Measurements from ENCODE around the gene R3HDM4. TPM values are rescaled to one million over a fixed set of nuclear protein-coding genes. Genes with fewer than 3 reads are reported as not detected.

The R3HDM4 gene
- total and polyA plus RNA-seq, 10 of the 15 experiments (the other 5 are each of a cell fraction or from before 2014, with no cell fraction given): 1.3 to 65.8 (median 27.7) TPM

DNA sequence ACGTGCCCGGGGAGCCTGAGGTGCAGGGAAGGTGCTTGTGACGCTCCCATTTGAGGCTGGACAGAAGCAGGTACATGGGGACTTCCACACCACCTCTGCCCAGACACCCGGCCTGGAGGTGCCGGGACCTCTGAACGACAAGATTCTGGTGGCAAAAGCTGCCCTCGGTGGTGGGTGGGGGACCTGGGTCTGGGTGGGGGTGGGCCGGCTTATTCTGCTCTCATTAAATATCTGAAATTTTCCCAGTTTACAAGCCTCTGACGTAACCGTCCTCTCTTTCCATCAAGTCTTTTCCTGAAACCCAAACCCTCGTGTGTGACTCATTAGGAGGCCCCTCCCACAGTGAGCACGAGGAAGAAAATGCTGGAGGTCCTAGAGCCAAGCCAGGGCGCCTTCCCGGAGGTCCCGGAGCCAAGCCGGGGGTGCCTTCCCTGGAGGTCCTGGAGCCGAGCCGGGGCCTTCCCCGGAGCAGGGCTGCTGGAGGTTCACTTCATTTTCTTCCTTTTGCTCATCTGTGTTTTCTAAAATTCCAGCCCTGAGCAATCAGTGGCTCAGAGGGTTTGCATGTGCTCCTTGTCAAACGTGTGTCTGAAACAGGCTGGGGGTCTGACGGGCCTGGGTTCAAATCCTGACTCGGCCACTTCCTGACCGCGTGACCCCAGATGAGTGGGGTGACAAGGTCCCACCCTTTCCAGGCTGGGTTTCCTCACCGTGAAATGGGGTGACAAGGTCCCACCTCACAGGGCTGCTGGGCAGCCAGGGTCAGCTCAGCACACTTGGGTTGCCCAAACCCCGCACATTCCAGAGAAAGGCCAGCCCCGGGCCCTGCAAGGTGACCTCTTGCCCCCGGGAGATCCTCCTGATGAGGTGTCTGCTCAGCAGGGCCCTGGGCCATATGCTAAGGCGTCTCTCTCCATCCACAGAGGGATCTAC lies 43.5 kb downstream of the R3HDM4 start:
- no peak overlapping the region for H3K27ac ChIP-seq (ENCODE audit: control insufficient read depth, insufficient read depth)
- CTCF ChIA-PET: interaction anchor here (0.7 kb wide), 1 partner anchor 66 kb away, joined by 3 read pairs; no protein-coding TSS in a partner anchor
- H3K4me3 ChIP-seq: no peak overlapping the region
- SMC1A ChIA-PET (ENCODE audit: uncharacterized antibody, unreplicated experiment): no interaction called here
- no peak for ATAC-seq
- no peaks in the 10 kb centered on the region for H3K4me1 ChIP-seq (ENCODE audit: control insufficient read depth, insufficient read depth, low read length)
- no peak for DNase-seq (ENCODE audit: low read depth, low spot score)
- H3K36me3 ChIP-seq (ENCODE audit: control insufficient read depth in 2 of 2, insufficient read depth in 2 of 2, low read length in 1 of 2): no peaks in the 10 kb centered on the region; a peak in 1 of 4 replicates
- intact Hi-C loops (cut with micrococcal nuclease; ENCODE audit: unreplicated experiment) (no loop called here), in situ Hi-C loops (cut with MboI) (no loop called here)
- RAD21 ChIA-PET (ENCODE audit: unreplicated experiment): no interaction called here
- H3K4me2 ChIP-seq (ENCODE audit: control insufficient read depth, insufficient read depth): no peak overlapping the region
- no peaks in the 10 kb centered on the region for H3K79me2 ChIP-seq (ENCODE audit: control insufficient read depth, insufficient read depth, low read length)
- H3K27me3 ChIP-seq (replicated peaks in 1 of 2; ENCODE audit: control insufficient read depth in 2 of 2, insufficient read depth in 2 of 2, low read length in 1 of 2): no peaks in the 10 kb centered on the region
- POLR2A ChIA-PET: no interaction called here
- H3K9me3 ChIP-seq (replicated peaks; ENCODE audit: control insufficient read depth, insufficient read depth, low read length): no peaks in the 10 kb centered on the region
- no peak for TF ChIP-seq EGR1 (IDR thresholded peaks at IDR 0.05; ENCODE audit: borderline replicate concordance in 1 of 2, low read depth in 2 of 2, low read length in 2 of 2)
- no peak for TF ChIP-seq HDAC6 (IDR thresholded peaks at IDR 0.05; ENCODE audit: unreplicated experiment)
- no peak for TF ChIP-seq BMI1 (IDR thresholded peaks at IDR 0.05; ENCODE audit: borderline replicate concordance)
- TF ChIP-seq IRF5 (IDR thresholded peaks at IDR 0.05; ENCODE audit: borderline replicate concordance): no peak
- no peak for TF ChIP-seq NR2C2 (IDR thresholded peaks at IDR 0.05; ENCODE audit: borderline replicate concordance, control insufficient read depth, insufficient read length, low read depth)
- no peak for TF ChIP-seq PKNOX1 (IDR thresholded peaks at IDR 0.05)
- TF ChIP-seq, protein P1, sequence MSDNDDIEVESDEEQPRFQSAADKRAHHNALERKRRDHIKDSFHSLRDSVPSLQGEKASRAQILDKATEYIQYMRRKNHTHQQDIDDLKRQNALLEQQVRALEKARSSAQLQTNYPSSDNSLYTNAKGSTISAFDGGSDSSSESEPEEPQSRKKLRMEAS (IDR thresholded peaks at IDR 0.05; ENCODE audit: low read depth, low read length): no peak
- no peak for TF ChIP-seq WRNIP1 (IDR thresholded peaks at IDR 0.05; ENCODE audit: borderline replicate concordance, low read depth, low read length)
- TF ChIP-seq ZNF207 (IDR thresholded peaks at IDR 0.05; ENCODE audit: borderline replicate concordance): no peak
- TF ChIP-seq ZNF217 (IDR thresholded peaks at IDR 0.05): no peak
- no peak for TF ChIP-seq FOS (IDR thresholded peaks at IDR 0.05; ENCODE audit: borderline replicate concordance, extremely low read depth, insufficient read length)
- TF ChIP-seq RBBP5 (conservative IDR thresholded peaks at IDR 0.05): no peak
- no peak for TF ChIP-seq KAT2A (conservative IDR thresholded peaks at IDR 0.05; ENCODE audit: control insufficient read depth, low read depth, low read length)
- no peak for TF ChIP-seq IKZF2 (IDR thresholded peaks at IDR 0.05)
- TF ChIP-seq MYB (IDR thresholded peaks at IDR 0.05; ENCODE audit: borderline replicate concordance, low read depth, low read length): no peak
- no peak for TF ChIP-seq FOXK2 (IDR thresholded peaks at IDR 0.05)
- no peak overlapping the region for H2AFZ ChIP-seq (ENCODE audit: control insufficient read depth, low read depth, low read length)
- WGBS (ENCODE audit: insufficient coverage, insufficient replicate concordance, low lambda C conversion rate, missing lambda C conversion rate): 84% methylated on average over 26 of the region's 29 CpGs
- no peaks in the 10 kb centered on the region for H4K20me1 ChIP-seq (ENCODE audit: control insufficient read depth, insufficient read depth)
- H3K9ac ChIP-seq (ENCODE audit: control insufficient read depth, insufficient read depth, low read length): no peak overlapping the region
- no TSS peak for BruUV-seq (replicated peaks)
- no peak for FAIRE-seq

Measured in GM12878 (cell line).